Rectal smooth muscle tissue (tissue), 1 donor: Measurements from ENCODE around the gene TIRAP.
A peak's percentile ranks its signal among the peaks of the same experiment; 100 is the strongest.
"Not testable (repeated sequence)": the region's sequence is repeated elsewhere in the genome, so short reads cannot be mapped to it uniquely, and the experiment has no call there.

ENCODE experiments used
- H3K27ac ChIP-seq: one replicate; pipeline ENCODE4 v1.7.0; 2013; ENCODE audit warnings: low read depth, low read length, inconsistent platforms
- H3K27me3 ChIP-seq: one replicate; pipeline ENCODE4 v1.7.0; 2013; ENCODE audit warnings: low read length; ENCODE audit not compliant: control insufficient read depth, insufficient read depth
- H3K36me3 ChIP-seq: one replicate; pipeline ENCODE4 v1.7.0; 2013; ENCODE audit warnings: low read length; ENCODE audit not compliant: control insufficient read depth, insufficient read depth
- H3K4me1 ChIP-seq: one replicate; pipeline ENCODE4 v1.7.0; 2013; ENCODE audit warnings: low read length; ENCODE audit not compliant: control insufficient read depth, insufficient read depth
- H3K4me3 ChIP-seq: one replicate; pipeline ENCODE4 v1.7.0; 2013; ENCODE audit warnings: low read length
- H3K9ac ChIP-seq: one replicate; pipeline ENCODE4 v1.7.0; 2013; ENCODE audit warnings: low read length

Gene TIRAP

GRCh38 chr11:126297004-126297403 lies 14.1 kb downstream of the TIRAP start:
- Histone ChIP-seq H3K9ac (no peak overlapping the region), H3K27ac (no peak overlapping the region), H3K4me3 (no peak overlapping the region), H3K4me1 (no peaks in the 10 kb centered on the region), H3K36me3 (peaks cover 22% of the 10 kb centered on the region), H3K27me3 (no peaks in the 10 kb centered on the region)

- Histone ChIP-seq H3K36me3 (no peaks in the 10 kb centered on the region), H3K4me3 (peak within 1 kb of the TSS; percentile 83), H3K27me3 (no peaks in the 10 kb centered on the region), H3K27ac (peak within 1 kb of the TSS; percentile 88), H3K4me1 (peaks cover 5% of the 10 kb centered on the region), H3K9ac (peak within 1 kb of the TSS; percentile 50)
These were observed 20.9 kb downstream of the TIRAP start, which contains the start of gene DCPS for GRCh38 chr11:126303623-126304456. Gene DCPS (plus strand): TSS chr11:126304060. CDS start chr11:126304081, 21 bp downstream.

- Histone ChIP-seq H3K4me1 (peaks cover 5% of the 10 kb centered on the region), H3K27me3 (no peaks in the 10 kb centered on the region), H3K9ac (peak overlapping the region; percentile 50), H3K36me3 (peaks cover 1% of the 10 kb centered on the region), H3K27ac (peak overlapping the region; percentile 88), H3K4me3 (peak overlapping the region; percentile 83)
These were observed 21.7 kb downstream of the TIRAP start for GRCh38 chr11:126304457-126305075.

DNA sequence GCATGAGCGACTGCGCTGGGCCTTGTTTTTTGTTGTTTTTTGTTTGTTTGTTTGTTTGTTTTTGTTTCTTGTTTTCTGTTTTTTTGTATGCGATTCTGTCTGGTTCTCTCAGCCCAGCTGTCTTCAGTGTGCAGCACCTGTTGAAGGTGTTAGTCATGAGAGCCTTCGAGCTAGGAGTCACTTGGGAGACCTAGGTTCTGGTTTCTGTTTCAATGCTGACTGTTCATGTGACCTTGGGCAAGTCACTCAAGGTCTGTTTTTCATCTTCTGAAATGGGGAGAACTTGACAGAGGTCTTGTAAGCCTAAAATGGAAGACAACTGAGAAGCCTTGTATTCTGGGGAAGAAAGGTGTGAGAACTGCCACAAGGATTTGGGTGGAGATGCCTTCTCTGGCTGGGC lies 22.8 kb downstream of the TIRAP start:
- peaks cover 5% of the 10 kb centered on the region for H3K36me3 ChIP-seq
- no peaks in the 10 kb centered on the region for H3K27me3 ChIP-seq
- no peak overlapping the region for H3K4me3 ChIP-seq
- H3K27ac ChIP-seq: no peak overlapping the region
- H3K4me1 ChIP-seq: peaks cover 7% of the 10 kb centered on the region
- H3K9ac ChIP-seq: no peak overlapping the region

DNA sequence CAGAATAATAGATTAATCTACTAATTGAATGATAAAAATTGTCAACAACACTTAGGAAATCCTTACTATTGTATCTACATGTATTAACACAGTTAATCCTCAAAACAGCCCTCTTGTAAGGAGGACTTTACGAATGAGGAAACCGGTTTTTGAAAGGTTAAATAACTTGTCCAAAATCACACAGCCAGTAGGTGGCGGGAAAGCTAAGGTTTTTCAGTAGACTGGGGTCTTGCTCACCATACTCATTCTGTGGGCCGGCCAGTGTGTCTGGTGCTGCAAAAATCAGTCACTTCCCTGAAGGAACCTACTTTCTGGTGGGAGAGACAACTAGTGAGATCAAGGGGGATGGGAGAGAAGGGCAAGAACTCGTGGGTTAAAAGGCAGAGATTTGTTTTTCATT lies 24.8 kb downstream of the TIRAP start:
- Histone ChIP-seq H3K27ac (no peak overlapping the region), H3K4me1 (peaks cover 8% of the 10 kb centered on the region), H3K36me3 (peaks cover 5% of the 10 kb centered on the region), H3K27me3 (no peaks in the 10 kb centered on the region), H3K9ac (no peak overlapping the region), H3K4me3 (no peak overlapping the region)

DNA sequence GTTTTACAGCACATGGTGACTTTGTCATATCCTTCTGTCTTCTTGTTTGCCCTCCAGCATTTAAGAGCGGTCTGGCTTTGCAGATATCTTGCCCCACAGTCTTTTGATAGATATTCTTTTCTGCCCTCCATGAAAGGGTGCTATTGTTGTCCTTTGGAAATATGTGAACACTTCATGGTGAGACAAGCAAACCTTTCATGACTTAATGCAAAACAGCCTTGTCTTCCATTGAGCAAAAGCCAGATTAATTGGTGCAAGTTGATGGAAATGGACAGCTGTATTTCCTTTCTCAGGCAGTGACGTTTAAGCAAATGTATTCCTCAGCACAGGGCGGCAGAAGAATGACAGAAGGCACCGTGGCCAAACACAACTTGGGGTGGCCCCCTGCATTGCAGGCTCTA lies 25.4 kb downstream of the TIRAP start:
- Histone ChIP-seq H3K4me3 (no peak overlapping the region), H3K4me1 (peaks cover 8% of the 10 kb centered on the region), H3K27me3 (no peaks in the 10 kb centered on the region), H3K36me3 (peaks cover 5% of the 10 kb centered on the region), H3K27ac (no peak overlapping the region), H3K9ac (no peak overlapping the region)

GRCh38 chr11:126308771-126309170 lies 25.9 kb downstream of the TIRAP start:
- not testable (repeated sequence) for H3K36me3 ChIP-seq, H3K4me1 ChIP-seq

DNA sequence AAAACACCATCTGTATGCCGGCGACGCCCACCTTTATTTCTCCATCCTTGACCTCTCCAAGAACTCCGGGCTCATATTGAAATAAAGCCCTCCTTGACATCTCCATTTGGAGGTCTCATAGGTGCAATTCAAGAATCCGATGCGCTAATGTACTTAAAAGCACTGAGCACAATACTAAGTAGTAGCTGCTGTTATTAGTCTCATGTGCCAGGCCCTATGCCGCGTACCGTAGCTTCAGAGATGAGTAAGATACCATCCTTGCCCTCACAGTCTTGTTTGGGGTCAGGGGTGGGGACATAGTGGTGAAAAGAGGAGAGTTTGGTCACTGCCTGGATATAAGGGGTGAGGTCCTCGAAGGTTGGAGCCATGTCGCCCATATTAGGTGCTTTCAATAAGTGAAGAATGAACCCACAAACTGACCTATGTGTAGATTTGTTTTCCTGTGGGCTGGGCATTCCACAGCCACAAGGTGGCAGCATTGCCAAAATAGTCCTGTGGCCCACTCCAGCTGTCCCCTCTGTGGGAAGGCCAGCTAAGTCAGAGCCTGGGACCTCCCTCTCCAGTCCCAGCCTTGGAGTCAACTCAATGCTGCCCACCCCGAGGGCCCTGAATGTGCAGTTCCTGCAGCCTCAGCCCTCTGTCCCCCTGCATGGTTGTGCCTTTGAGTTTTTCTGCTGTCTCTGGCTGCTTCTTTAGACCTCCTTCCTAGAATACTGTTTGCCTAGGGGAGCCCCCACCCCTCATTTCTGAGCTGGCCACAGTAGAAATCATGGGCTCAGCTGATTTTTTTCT lies 27.5 kb downstream of the TIRAP start:
- Histone ChIP-seq H3K27me3 (no peaks in the 10 kb centered on the region), H3K27ac (no peak overlapping the region), H3K4me1 (peaks cover 2% of the 10 kb centered on the region), H3K4me3 (peak overlapping the region; percentile 19), H3K9ac (no peak overlapping the region), H3K36me3 (peaks cover 5% of the 10 kb centered on the region)

More at GRCh38 chr11:126308771-126309170, 25.9 kb downstream of the TIRAP start:
- not testable (repeated sequence) for H3K27ac ChIP-seq, H3K27me3 ChIP-seq, H3K4me3 ChIP-seq, H3K9ac ChIP-seq

DNA sequence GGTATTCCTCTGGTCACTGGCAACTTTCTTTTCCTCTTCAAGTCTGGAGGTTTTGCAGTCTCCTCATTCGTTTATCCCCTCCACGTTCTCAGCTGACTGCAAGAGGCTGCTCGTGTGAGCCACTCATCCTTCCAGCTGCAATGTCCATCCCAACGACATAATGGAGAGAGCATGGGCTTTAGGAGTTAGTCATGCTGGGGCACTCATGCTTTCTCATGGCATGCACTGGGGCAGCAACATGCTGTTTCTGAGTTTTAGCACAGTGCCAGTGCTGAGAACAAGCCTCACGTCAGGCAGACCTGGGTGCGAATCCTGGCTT lies 28.1 kb downstream of the TIRAP start:
- no peak overlapping the region for H3K27ac ChIP-seq
- peaks cover 5% of the 10 kb centered on the region for H3K36me3 ChIP-seq
- no peak overlapping the region for H3K9ac ChIP-seq
- H3K4me1 ChIP-seq: peaks cover 2% of the 10 kb centered on the region
- H3K4me3 ChIP-seq: peak overlapping the region; percentile 19
- H3K27me3 ChIP-seq: no peaks in the 10 kb centered on the region

DNA sequence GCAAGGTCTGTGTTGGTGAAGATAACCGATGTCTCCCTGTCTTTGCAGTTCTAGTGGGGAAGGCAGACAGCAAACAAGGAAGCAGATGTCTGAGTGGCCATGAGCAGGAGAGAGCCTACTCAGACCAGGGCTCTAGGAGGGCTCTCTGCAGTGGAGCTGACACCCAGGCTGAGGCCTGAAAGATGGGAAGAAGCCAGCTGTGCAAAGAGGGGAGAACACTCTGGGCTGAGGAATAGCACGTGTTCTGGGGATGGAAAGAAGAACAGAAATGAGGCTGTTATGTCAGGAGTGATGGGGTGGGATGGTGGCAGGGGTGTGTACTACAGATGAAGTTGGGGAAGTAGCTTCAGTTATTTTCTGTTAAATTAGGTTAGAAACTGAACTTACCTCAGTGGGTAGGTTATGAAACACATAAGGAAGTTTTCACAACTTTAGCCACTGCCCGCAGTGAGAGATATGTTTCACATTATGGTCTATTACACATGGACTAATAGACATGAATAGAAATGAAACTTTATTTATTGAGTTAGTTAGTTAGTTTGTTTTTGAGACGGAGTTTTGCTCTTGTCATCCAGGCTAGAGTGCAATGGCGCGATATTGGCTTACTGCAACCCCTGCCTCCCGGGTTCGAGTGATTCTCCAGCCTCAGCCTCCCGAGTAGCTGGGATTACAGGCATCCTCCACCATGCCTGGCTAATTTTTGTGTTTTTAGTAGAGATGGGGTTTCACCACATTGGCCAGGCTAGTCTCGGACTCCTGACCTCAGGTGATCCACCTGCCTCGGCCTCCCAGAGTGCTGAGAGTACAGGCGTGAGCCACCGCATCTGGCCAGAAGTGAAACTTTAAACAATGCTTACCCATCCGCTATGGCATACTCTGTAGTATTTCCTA lies 28.8 kb downstream of the TIRAP start:
- Histone ChIP-seq H3K27ac (no peak overlapping the region), H3K9ac (no peak overlapping the region), H3K4me3 (no peak overlapping the region), H3K27me3 (no peaks in the 10 kb centered on the region), H3K4me1 (peaks cover 2% of the 10 kb centered on the region), H3K36me3 (peaks cover 5% of the 10 kb centered on the region)

GRCh38 chr11:126312961-126313360 lies 30.1 kb downstream of the TIRAP start:
- no peak overlapping the region for H3K4me3 ChIP-seq
- peaks cover 11% of the 10 kb centered on the region for H3K4me1 ChIP-seq
- no peak overlapping the region for H3K27ac ChIP-seq
- H3K27me3 ChIP-seq: no peaks in the 10 kb centered on the region
- peaks cover 5% of the 10 kb centered on the region for H3K36me3 ChIP-seq
- no peak overlapping the region for H3K9ac ChIP-seq

DNA sequence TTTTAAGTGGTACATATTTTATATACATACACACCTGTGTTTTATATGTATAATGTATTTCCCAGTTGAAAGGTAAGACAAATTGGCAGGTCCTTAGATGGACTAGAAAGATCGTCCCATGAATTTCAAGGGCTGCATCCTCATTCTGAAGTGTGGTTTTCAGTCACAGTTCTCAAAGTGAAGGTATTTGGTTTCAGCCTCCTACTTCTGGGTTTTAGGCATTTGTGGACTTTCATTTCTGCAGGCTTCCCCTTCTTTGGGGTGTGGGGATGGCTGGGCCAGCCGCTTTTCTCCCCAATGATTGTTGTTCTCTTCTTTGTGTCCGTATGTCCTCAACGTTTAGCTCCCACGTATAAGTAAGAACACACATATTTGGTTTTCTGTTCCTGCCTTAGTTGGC lies 30.9 kb downstream of the TIRAP start:
- H3K4me3 ChIP-seq: no peak overlapping the region
- no peaks in the 10 kb centered on the region for H3K27me3 ChIP-seq
- H3K4me1 ChIP-seq: peaks cover 19% of the 10 kb centered on the region
- H3K36me3 ChIP-seq: peaks cover 5% of the 10 kb centered on the region
- no peak overlapping the region for H3K9ac ChIP-seq
- no peak overlapping the region for H3K27ac ChIP-seq
